OCI-LY3 (cell line): Measurements from ENCODE around the gene PARD3B.

Experiments
- H2AFZ ChIP-seq: fragments of 200-600, 300-600 bp; shearing (Covaris generic); 2 replicates; pipeline ENCODE4 v1.6.0; 2014; ENCODE audit warnings: antibody characterized with exemption, low read depth, low read length
- H3K27ac ChIP-seq: fragments of 200-600, 300-600 bp; sonication (generic); 2 replicates; pipeline ENCODE4 v1.5.1; 2014; ENCODE audit warnings: mild to moderate bottlenecking, low read length, moderate library complexity, mixed read lengths
- H3K27me3 ChIP-seq: fragments of 200-600, 300-600 bp; sonication (generic); 2 replicates; pipeline ENCODE4 v1.6.1; 2014; ENCODE audit warnings: low read depth, low read length, mixed read lengths
- H3K36me3 ChIP-seq: fragments of 200-600, 300-600 bp; sonication (generic); replicated peaks from 2 replicates; pipeline ENCODE3; 2014; ENCODE audit warnings: low read depth, low read length, mixed read lengths
- H3K4me1 ChIP-seq: fragments of 300-600, 200-600 bp; sonication (generic); 2 replicates; pipeline ENCODE4 v1.6.1; 2014; ENCODE audit warnings: low read length, mixed read lengths
- H3K4me2 ChIP-seq: fragments of 200-600, 300-600 bp; sonication (generic); 2 replicates; pipeline ENCODE4 v1.6.1; 2014; ENCODE audit warnings: low read length, mixed read lengths
- H3K4me3 ChIP-seq: fragments of 300-600, 200-600 bp; sonication (generic); 2 replicates; pipeline ENCODE4 v1.5.1; 2014; ENCODE audit warnings: antibody characterized with exemption, mild to moderate bottlenecking, low read length, moderate library complexity
- H3K79me2 ChIP-seq: fragments of 300-600, 200-600 bp; shearing (Covaris generic); 2 replicates; pipeline ENCODE4 v1.6.1; 2014; ENCODE audit warnings: mild to moderate bottlenecking, low read length, mixed read lengths
- H3K9ac ChIP-seq: fragments of 300-600, 200-600 bp; shearing (Covaris generic); 2 replicates; pipeline ENCODE4 v1.6.0; 2014; ENCODE audit warnings: mild to moderate bottlenecking, low read length, moderate library complexity
- H3K9me3 ChIP-seq: fragments of 200-600, 300-600 bp; shearing (Covaris generic); 2 replicates; pipeline ENCODE4 v1.6.1; 2014; ENCODE audit warnings: low read length, mixed read lengths; ENCODE audit not compliant: insufficient read depth
- H4K20me1 ChIP-seq: fragments of 200-600, 300-600 bp; sonication (generic); 2 replicates; pipeline ENCODE4 v1.6.1; 2016; ENCODE audit warnings: low read length, mixed read lengths; ENCODE audit not compliant: insufficient read depth
- CTCF ChIP-seq: fragments of 200-600, 300-600 bp; sonication (generic); IDR thresholded peaks from 2 replicates; pipeline ENCODE4 v1.5.1; 2014; ENCODE audit warnings: antibody characterized with exemption, low read length, low read depth
- EZH2phosphoT487 ChIP-seq: fragments of 200-600 bp; shearing (Covaris generic); IDR thresholded peaks from 2 replicates; pipeline ENCODE4 v1.6.1; 2018; ENCODE audit warnings: antibody characterized with exemption, mixed run types, low read depth

The PARD3B gene

DNA sequence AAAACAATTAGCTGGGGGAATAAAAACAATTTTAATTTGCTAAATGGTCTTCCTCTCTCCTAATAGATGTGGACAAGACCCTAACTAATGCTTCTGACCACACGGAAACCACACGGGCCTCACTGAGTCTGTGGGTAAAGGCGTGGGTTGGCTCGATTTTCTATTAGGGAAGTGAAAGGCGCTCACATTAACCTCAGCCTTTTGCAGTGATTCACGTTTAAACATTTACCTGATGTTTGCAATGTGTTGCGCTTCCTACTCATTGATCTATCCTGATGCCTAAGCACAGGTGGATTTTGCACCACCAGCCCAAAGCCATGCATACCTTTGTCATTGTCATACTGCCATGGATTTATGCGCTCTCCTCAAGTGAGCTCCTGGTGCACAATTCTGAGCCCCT, 1101.4 kb downstream of the PARD3B start:
- TF ChIP-seq CTCF: no peak
- no peak for TF ChIP-seq EZH2phosphoT487
- Histone ChIP-seq H3K27ac (no peak overlapping the region), H3K36me3 (no peaks in the 10 kb centered on the region), H3K79me2 (no peaks in the 10 kb centered on the region), H3K27me3 (peaks cover 58% of the 10 kb centered on the region), H3K4me1 (peaks cover 10% of the 10 kb centered on the region), H3K4me2 (peak overlapping the region; percentile 53), H4K20me1 (no peaks in the 10 kb centered on the region), H3K9me3 (no peaks in the 10 kb centered on the region), H2AFZ (no peak overlapping the region), H3K4me3 (no peak overlapping the region), H3K9ac (no peak overlapping the region)

DNA sequence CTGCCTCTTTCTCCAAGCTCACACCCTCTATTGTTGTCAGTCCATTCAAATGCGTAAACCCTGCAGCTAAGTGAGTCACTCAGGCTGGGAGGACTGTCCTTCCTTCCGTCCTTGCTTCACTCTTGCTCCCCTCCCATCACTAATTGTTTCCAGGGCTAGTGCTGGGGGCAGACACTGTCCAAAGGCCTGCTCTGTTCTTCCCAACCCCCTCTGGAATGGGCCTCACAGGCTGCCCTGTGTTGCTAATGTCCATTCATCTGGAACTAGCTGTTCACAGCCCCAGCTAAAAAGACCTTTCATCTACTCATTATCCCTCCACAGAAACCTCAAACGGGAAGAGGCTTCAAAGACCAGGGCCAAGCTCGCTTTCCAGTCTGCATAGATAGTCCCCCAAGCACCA, 1105.2 kb downstream of the PARD3B start:
- no peak overlapping the region for H3K9ac ChIP-seq
- H2AFZ ChIP-seq: no peak overlapping the region
- peaks cover 29% of the 10 kb centered on the region for H3K27me3 ChIP-seq
- TF ChIP-seq CTCF (no peak), EZH2phosphoT487 (no peak)
- H4K20me1 ChIP-seq: no peaks in the 10 kb centered on the region
- H3K4me2 ChIP-seq: no peak overlapping the region
- no peak overlapping the region for H3K4me3 ChIP-seq
- H3K27ac ChIP-seq: no peak overlapping the region
- H3K9me3 ChIP-seq: no peaks in the 10 kb centered on the region
- H3K79me2 ChIP-seq: no peaks in the 10 kb centered on the region
- H3K4me1 ChIP-seq: peaks cover 10% of the 10 kb centered on the region
- no peaks in the 10 kb centered on the region for H3K36me3 ChIP-seq

GRCh38 chr2:205650931-205651330, 1105.7 kb downstream of the PARD3B start:
- no peak overlapping the region for H3K27ac ChIP-seq
- no peaks in the 10 kb centered on the region for H3K36me3 ChIP-seq
- peaks cover 10% of the 10 kb centered on the region for H3K4me1 ChIP-seq
- H3K27me3 ChIP-seq: peaks cover 25% of the 10 kb centered on the region
- no peaks in the 10 kb centered on the region for H3K79me2 ChIP-seq
- no peaks in the 10 kb centered on the region for H3K9me3 ChIP-seq
- TF ChIP-seq CTCF (no peak), EZH2phosphoT487 (no peak)
- H4K20me1 ChIP-seq: no peaks in the 10 kb centered on the region
- no peak overlapping the region for H3K4me2 ChIP-seq
- H3K9ac ChIP-seq: no peak overlapping the region
- no peak overlapping the region for H2AFZ ChIP-seq
- H3K4me3 ChIP-seq: no peak overlapping the region

DNA sequence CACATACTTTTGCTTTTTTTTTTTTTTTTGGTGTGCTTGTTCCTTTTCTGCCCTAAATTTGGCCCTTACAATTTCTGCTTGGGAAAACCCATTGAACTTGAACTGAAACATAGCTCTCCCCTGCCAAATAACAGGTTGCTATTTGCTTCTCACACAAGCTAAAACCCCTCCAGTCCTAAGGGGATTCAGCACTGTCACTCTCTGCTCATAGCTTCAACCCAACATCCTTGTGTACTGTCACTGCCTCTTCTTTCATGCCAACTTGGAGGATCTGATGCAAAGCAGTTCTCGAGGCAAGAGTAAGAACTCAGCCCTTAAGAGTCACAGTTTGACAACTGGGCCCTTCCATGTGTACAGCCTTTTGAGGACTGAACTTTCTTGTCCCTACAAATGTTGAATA, 1106.4 kb downstream of the PARD3B start:
- no peaks in the 10 kb centered on the region for H3K79me2 ChIP-seq
- no peak for TF ChIP-seq CTCF
- TF ChIP-seq EZH2phosphoT487: no peak

More for the DNA sequence above, 1106.4 kb downstream of the PARD3B start:
- no peaks in the 10 kb centered on the region for H4K20me1 ChIP-seq
- no peaks in the 10 kb centered on the region for H3K9me3 ChIP-seq
- H3K9ac ChIP-seq: no peak overlapping the region
- no peak overlapping the region for H3K27ac ChIP-seq
- H3K27me3 ChIP-seq: peaks cover 22% of the 10 kb centered on the region
- H3K4me1 ChIP-seq: peaks cover 5% of the 10 kb centered on the region
- H3K36me3 ChIP-seq: no peaks in the 10 kb centered on the region
- H3K4me3 ChIP-seq: no peak overlapping the region
- no peak overlapping the region for H3K4me2 ChIP-seq
- no peak overlapping the region for H2AFZ ChIP-seq
